Measurements from ENCODE around the gene OXA1L.
"Not testable (repeated sequence)": the region's sequence is repeated elsewhere in the genome, so short reads cannot be mapped to it uniquely, and the experiment has no call there.

Gene OXA1L

DNA sequence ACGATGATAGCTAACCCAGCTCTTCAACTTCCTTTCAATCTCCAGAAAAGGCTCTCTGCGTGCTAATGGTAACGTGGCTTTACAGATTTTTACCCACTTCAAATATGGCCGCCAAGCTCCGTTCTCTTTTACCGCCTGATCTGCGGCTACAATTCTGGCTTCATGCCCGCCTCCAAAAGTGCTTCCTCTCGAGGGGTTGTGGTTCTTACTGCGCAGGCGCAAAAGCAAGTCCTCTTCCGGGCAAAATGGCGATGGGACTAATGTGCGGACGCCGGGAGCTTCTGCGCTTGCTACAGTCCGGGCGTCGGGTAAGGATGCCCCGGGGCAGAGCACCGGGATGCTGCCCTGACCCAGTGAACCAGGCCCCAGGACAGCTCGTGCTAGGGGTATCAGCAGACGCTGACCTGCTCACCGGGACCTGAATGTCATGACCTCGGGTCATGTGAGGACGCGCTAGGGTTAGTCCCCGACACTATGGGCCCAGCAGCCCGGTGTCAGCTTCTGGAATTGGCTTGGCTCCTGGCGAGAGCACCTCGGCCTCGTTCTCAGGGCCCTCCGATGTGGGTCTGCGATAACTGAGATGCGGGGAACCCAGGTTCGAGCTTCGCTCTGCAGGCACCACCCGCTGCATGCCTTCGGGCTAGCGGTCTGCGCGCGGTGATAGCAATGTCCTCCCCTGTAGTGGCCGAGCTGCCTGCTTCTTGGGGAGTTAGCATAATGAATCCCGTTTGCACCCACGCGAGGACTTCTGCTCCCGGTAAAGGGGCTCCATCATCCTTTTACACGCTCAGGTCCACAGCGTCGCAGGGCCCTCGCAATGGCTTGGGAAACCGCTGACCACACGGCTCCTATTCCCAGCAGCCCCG lies at the start of gene OXA1L:
Gene OXA1L, plus strand, starts transcription at position 232 of the 866 bp plus-strand sequence. Its CDS starts 14 bp downstream, at position 246.
- FAIRE-seq = peak; percentile 71

GRCh38 chr14:22718091-22718490 lies 48.4 kb upstream of the OXA1L start:
- no peak for FAIRE-seq

DNA sequence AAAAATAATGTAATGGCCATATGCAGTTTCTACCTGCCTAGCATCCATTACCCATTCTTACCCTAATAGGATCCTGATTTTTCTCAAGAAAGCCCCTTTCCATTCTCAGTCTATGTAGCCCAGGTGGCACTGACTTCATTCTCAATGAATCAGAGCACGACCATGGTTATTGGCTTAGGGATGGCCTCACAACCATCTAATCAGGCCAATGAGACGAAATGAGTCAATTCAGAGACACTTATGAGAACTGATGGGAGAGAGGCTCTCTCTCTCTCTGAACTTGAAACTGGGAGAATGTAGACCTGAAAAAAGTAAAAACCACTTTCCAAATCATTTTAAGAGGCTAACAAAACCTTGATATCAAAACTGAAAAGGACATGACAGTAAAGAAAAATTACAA lies 45.3 kb upstream of the OXA1L start:
- no peak for FAIRE-seq

- FAIRE-seq = no peak
Observed at GRCh38 chr14:22723815-22724214, 42.7 kb upstream of the OXA1L start.

DNA sequence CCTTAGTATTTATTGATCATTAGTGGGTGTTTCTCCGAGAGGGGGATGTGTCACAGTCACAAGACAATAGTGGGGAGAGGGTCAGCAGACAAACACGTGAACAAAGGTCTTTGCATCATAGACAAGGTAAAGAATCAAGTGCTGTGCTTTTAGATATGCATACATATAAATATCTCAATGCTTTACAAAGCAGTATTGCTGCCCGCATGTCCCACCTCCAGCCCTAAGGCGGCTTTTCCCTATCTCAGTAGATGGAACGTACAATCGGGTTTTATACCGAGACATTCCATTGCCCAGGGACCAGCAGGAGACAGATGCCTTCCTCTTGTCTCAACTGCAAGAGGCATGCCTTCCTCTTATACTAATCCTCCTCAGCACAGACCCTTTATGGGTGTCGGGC lies 41.6 kb upstream of the OXA1L start:
- not testable (repeated sequence) for FAIRE-seq

DNA sequence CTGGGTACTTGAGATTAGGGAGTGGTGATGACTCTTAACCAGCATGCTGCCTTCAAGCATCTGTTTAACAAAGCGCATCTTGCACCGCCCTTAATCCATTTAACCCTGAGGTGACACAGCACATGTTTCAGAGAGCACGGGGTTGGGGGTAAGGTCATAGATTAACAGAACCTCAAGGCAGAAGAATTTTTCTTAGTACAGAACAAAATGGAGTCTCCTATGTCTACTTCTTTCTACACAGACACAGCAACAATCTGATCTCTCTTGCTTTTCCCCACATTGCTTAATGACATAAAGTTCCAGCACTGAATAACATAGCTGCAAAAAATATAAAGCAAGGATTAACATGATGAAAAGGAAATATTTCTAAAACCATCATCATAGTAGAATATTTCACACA lies 41.1 kb upstream of the OXA1L start:
- not testable (repeated sequence) for FAIRE-seq

DNA sequence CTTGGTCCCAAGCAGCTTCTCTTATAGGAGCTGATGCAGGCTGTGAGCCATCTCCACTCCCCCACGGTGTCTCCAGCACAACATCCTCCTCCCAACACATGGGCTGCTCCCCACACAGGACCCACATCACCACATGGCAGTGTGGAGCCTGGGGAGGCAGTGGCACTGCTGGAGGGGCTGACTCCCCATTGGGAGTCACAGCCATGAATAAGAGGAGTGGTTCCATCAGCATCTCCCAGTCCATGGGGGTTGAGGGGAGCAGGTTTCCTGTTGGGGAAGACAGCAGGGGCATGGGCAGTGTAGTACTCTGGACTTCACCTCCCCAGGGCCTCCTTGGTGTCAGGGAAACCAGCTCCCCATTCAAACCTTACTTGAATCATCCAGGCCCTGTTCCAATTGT lies 40.5 kb upstream of the OXA1L start:
- FAIRE-seq = no peak

DNA sequence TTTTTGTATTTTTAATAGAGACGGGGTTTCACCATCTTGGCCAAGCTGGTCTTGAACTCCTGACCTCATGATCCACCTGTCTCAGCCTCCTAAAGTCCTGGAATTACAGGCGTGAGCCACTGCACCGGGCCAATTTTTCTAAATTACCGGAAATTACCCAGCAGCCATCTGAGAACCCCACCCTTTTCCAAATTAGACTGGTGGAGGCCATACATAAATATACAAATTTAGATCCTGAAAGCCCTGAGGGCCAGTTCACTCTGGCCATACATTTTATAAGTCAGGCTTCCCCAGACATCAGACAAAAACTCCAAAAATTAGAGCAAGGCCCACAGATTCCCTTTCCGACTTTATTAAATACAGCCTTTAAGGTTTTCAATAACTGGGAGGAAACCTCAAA lies 34.4 kb upstream of the OXA1L start:
- FAIRE-seq = not testable (repeated sequence)

- no peak for FAIRE-seq
Observed at GRCh38 chr14:22733829-22734228, 32.7 kb upstream of the OXA1L start.

- FAIRE-seq = no peak
Observed at GRCh38 chr14:22735096-22735495, 31.4 kb upstream of the OXA1L start.

DNA sequence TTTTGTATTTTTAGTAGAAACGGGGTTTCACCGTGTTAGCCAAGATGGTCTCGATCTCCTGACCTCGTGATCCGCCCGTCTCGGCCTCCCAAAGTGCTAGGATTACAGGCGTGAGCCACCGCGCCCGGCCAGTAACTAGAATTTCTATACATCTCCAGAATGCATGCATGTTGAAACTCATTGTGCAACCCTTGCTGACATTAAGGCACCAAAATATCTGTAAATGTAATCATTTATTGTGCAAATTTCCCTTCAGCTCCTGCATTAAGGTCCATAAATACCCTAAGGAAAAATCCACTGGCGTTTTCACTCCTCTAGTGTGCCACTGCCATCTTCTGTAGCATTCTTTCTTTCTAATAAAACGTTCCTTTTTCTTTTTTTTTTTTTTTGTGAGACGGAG lies 30.1 kb upstream of the OXA1L start:
- FAIRE-seq = not testable (repeated sequence)

GRCh38 chr14:22737052-22737451 lies 29.4 kb upstream of the OXA1L start:
- FAIRE-seq = no peak

DNA sequence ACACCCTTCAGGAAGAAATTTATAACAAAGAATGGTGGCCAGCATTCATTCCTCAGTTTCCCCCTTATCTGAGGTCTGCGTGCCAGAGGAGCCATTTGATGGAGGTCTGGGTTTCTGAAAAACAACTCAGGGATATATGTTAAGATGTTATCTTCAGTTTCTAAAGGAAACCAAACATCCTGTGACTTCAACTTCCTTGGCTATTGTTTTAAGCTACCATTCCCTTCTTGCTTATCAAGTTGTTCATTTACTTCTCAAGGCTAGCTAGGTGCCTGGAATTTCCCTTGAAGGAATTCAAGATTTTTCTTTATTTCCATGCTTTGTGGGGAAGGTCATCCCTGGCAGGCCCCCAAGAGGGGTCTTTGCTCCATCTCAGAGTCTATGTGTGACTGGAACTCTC lies 27.1 kb upstream of the OXA1L start:
- FAIRE-seq = no peak

GRCh38 chr14:22740020-22740419 lies 26.5 kb upstream of the OXA1L start:
- no peak for FAIRE-seq

- FAIRE-seq = no peak
Observed at GRCh38 chr14:22747769-22748168, 18.7 kb upstream of the OXA1L start.

DNA sequence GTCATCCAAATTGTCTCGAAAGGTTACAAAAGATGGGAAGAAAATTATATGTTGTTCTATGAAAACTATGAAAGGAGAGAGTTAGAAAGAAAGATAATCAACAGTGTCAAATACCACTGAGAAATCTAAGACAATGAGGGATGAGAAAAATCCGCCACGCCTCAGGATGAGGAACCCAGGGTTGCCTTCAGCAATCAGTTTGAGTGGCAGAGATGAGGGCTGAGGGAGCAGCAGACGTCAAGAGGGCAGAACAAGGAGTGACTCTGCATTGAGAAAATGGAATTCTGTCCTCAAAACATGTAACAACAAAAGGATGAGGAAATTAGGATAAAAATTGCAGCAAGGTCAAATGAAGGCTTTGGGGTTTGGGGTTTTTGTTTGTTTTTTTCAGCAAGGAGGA lies 18.3 kb upstream of the OXA1L start:
- FAIRE-seq = no peak

DNA sequence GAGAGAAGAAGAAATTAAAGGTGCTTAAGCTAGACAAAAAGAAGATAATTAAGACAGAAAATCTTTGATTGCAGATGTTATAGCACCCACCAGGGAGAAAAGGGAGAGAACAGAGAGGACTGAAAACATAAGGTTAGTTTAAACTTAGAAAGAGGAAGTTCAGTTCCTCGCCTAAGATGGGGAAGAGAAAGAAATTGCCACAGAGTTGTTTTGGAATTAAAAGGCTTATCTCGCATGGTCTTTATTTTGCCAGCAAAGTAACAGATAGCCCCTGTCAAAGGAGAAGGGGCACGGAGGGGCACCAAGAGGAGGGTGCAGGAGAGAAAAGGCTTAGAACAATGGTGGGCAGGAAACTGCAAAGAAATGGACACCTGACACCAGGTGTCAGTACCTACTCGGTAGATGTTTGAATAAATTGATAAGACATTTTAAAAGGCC lies 17.8 kb upstream of the OXA1L start:
- no peak for FAIRE-seq

- FAIRE-seq = no peak
Observed at GRCh38 chr14:22752422-22752821, 14.1 kb upstream of the OXA1L start.

- no peak for FAIRE-seq
Observed at GRCh38 chr14:22753586-22753985, 12.9 kb upstream of the OXA1L start.

GRCh38 chr14:22757972-22758650 lies 8.4 kb upstream of the OXA1L start:
- FAIRE-seq = not testable (repeated sequence)

- no peak for FAIRE-seq
Observed at GRCh38 chr14:22761734-22762133, 4.8 kb upstream of the OXA1L start.

GRCh38 chr14:22764382-22764781 lies 2.1 kb upstream of the OXA1L start:
- FAIRE-seq = no peak

DNA sequence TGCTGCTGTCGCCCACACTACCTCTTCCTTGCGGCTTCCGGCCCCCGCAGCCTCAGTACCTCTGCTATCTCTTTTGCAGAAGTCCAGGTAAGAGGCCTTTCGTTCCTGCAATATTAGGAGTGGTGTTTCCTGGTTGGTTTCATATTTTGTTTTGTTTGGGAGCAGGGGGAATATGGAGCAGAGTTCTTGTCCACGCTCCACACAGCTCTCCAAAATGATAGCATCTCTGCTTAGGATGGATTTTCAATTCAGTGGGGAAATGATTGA lies 768 bp downstream of the OXA1L start:
- no peak for FAIRE-seq

- FAIRE-seq = no peak
Observed at GRCh38 chr14:22768947-22769346, 2.5 kb downstream of the OXA1L start.

- no peak for FAIRE-seq
Observed at GRCh38 chr14:22769369-22769768, 2.9 kb downstream of the OXA1L start.

All from islet of Langerhans (tissue), 1 donor.